Thymus (tissue), 11 donors: Measurements from ENCODE around the gene SLCO6A1. TPM values are rescaled to one million over a fixed set of nuclear protein-coding genes. Genes with fewer than 3 reads are reported as not detected.
"Not testable (repeated sequence)": the region's sequence is repeated elsewhere in the genome, so short reads cannot be mapped to it uniquely, and the experiment has no call there.

Source experiments
- DNase-seq, 9 donors: peaks; one replicate each; pipeline ENCODE4 v3.0.0-alpha.2; 2013; ENCODE audit warnings: low spot score in 9 of 9, low read depth in 6 of 9, missing footprints in 1 of 9
- H3K27ac ChIP-seq, 2 donors: one replicate each; pipeline ENCODE4 v1.5.1; 2013; ENCODE audit warnings: control low read depth in 1 of 2, low read depth in 1 of 2, low read length in 1 of 2, mild to moderate bottlenecking in 1 of 2, moderate library complexity in 1 of 2
- H3K27me3 ChIP-seq, 2 donors: one replicate each; pipeline ENCODE4 v1.5.1; 2013; ENCODE audit warnings: low read length in 1 of 2; ENCODE audit not compliant: control insufficient read depth in 2 of 2, insufficient read depth in 1 of 2
- H3K36me3 ChIP-seq, 2 donors: one replicate each; pipeline ENCODE4 v1.5.1; 2013; ENCODE audit warnings: low read length in 1 of 2, mild to moderate bottlenecking in 1 of 2, moderate library complexity in 1 of 2; ENCODE audit not compliant: control insufficient read depth in 2 of 2, insufficient read depth in 2 of 2
- H3K4me1 ChIP-seq, 2 donors: one replicate each; pipeline ENCODE4 v1.5.1; 2013; ENCODE audit warnings: low read length in 2 of 2; ENCODE audit not compliant: control insufficient read depth in 2 of 2, insufficient read depth in 2 of 2
- H3K4me3 ChIP-seq, 2 donors: one replicate each; pipeline ENCODE4 v1.5.1; 2013; ENCODE audit warnings: low read length in 2 of 2, control low read depth in 1 of 2, mild to moderate bottlenecking in 1 of 2
- H3K9me3 ChIP-seq, 2 donors: one replicate each; pipeline ENCODE4 v1.5.1; 2013; ENCODE audit warnings: low read length in 1 of 2, mild to moderate bottlenecking in 1 of 2; ENCODE audit not compliant: control insufficient read depth in 2 of 2, insufficient read depth in 1 of 2
- WGBS: extraction: QIAGEN DNeasy Blood & Tissue Kit; methylation state at CpG from one replicate; pipeline ENCODE4 v1.1.7; 2013; 5-methylcytosine and 5-hydroxymethylcytosine counted together
- polyA plus RNA-seq: library from polyadenylated mRNA; stranded (reverse); fragments of 200-250 nt; gene quantifications from one replicate; pipeline ENCODE4 v1.2.3, GENCODE V29; 2013
- total RNA-seq: library from RNA; stranded (reverse); fragments of 120-200 nt; gene quantifications from one replicate; pipeline ENCODE4 v1.2.4, GENCODE V29; 2013
- donor health status: healthy.

Gene SLCO6A1
- total and polyA plus RNA-seq, 2 donors: 0.14 to 0.37 TPM

GRCh38 chr5:102491261-102491914 is 7.4 kb downstream of the SLCO6A1 start:
- H3K4me3 ChIP-seq, H3K27ac ChIP-seq, DNase-seq, H3K27me3 ChIP-seq, H3K36me3 ChIP-seq, H3K9me3 ChIP-seq, H3K4me1 ChIP-seq: not testable (repeated sequence)
- WGBS: 96% methylated on average over 35 of the region's 35 CpGs

GRCh38 chr5:102483736-102484135 is 15.1 kb downstream of the SLCO6A1 start:
- no peaks in the 10 kb centered on the region for H3K4me1 ChIP-seq
- H3K4me3 ChIP-seq: no peak overlapping the region
- WGBS: 88% methylated on average over 2 of the region's 2 CpGs
- no peaks in the 10 kb centered on the region for H3K9me3 ChIP-seq
- no peak for DNase-seq
- no peaks in the 10 kb centered on the region for H3K36me3 ChIP-seq
- H3K27me3 ChIP-seq: no peaks in the 10 kb centered on the region
- H3K27ac ChIP-seq: no peak overlapping the region

DNA sequence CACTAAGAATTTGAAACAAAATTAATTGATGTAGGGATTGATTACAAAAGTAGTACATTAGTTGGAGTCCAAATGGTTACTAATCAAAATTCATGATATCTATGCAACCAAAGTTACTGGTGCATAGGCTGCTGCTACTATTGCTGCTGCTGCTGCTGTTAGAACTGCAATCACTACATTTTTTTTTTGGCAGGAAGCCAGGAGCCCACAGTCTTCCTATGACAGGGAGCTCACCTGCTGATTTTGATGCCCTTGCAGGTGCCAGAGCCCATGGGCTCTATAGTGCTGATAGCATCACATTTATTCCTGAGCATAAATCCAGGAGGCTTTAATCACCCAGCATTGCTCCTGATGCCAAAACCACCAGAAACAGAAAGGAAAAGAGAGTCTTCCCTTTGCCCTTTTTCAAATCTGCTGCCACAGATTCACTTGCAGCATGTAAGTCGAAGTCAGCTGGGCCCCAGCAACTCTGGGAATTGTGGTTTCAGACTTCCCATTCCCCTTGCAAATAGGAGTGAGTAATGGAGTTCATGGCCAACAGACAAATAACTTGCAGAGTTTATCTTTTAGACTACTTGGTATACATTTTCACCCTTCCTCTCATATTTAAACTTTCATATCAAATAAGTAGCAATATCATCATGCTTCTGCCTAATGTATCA is 17.6 kb downstream of the SLCO6A1 start:
- Histone ChIP-seq H3K27me3 (no peaks in the 10 kb centered on the region), H3K4me3 (no peak overlapping the region), H3K27ac (no peak overlapping the region), H3K36me3 (no peaks in the 10 kb centered on the region), H3K4me1 (no peaks in the 10 kb centered on the region), H3K9me3 (no peaks in the 10 kb centered on the region)
- no peak for DNase-seq
- WGBS: 41% methylated on average over 1 of the region's 1 CpG

GRCh38 chr5:102453716-102454115 is 45.1 kb downstream of the SLCO6A1 start:
- no peak for DNase-seq
- Histone ChIP-seq H3K4me3 (no peak overlapping the region), H3K36me3 (no peaks in the 10 kb centered on the region), H3K9me3 (peaks cover 0 to 11% of the 10 kb centered on the region in 2 donors), H3K27ac (no peak overlapping the region), H3K4me1 (no peaks in the 10 kb centered on the region), H3K27me3 (no peaks in the 10 kb centered on the region)

GRCh38 chr5:102451082-102451481 is 47.7 kb downstream of the SLCO6A1 start:
- WGBS: 98% methylated on average over 3 of the region's 3 CpGs
- no peaks in the 10 kb centered on the region for H3K36me3 ChIP-seq
- DNase-seq: no peak
- H3K4me1 ChIP-seq: no peaks in the 10 kb centered on the region
- no peak overlapping the region for H3K4me3 ChIP-seq
- H3K27me3 ChIP-seq: no peaks in the 10 kb centered on the region
- H3K9me3 ChIP-seq: peaks cover 0 to 11% of the 10 kb centered on the region in 2 donors
- H3K27ac ChIP-seq: no peak overlapping the region

GRCh38 chr5:102450313-102450990 is 48.3 kb downstream of the SLCO6A1 start:
- Histone ChIP-seq H3K27me3 (no peaks in the 10 kb centered on the region), H3K9me3 (peaks cover 0 to 11% of the 10 kb centered on the region in 2 donors), H3K4me1 (no peaks in the 10 kb centered on the region), H3K4me3 (no peak overlapping the region), H3K27ac (no peak overlapping the region), H3K36me3 (no peaks in the 10 kb centered on the region)
- 96% methylated on average over 5 of the region's 5 CpGs for WGBS
- DNase-seq: no peak

DNA sequence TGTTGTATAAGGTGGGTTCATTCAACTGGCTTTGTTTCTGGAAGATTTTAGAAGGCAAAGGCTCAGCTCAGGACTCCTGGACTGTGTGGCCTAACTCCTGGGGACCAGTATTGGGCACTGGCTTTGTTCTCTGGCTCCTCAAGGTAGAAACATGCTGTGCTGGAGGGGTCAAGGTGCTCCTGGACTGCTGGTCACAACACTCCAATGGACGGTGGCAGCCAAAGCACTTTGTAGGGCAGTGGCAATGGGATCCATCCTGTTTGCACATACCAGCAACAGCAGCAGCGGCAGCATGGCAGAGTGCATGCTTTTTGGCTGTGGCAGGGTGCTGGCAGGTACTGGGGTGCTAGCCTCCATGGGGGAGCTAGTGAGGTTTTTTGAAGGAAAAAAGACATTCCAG is 65.3 kb downstream of the SLCO6A1 start:
- Histone ChIP-seq H3K27ac (no peak overlapping the region), H3K36me3 (no peaks in the 10 kb centered on the region), H3K27me3 (no peaks in the 10 kb centered on the region), H3K4me1 (no peaks in the 10 kb centered on the region), H3K4me3 (no peak overlapping the region), H3K9me3 (no peaks in the 10 kb centered on the region)
- no peak for DNase-seq
- WGBS: 47% methylated on average over 2 of the region's 2 CpGs

- 88% methylated on average over 3 of the region's 3 CpGs for WGBS
- DNase-seq: no peak
- H3K9me3 ChIP-seq: no peaks in the 10 kb centered on the region
- no peaks in the 10 kb centered on the region for H3K27me3 ChIP-seq
- no peak overlapping the region for H3K27ac ChIP-seq
- no peaks in the 10 kb centered on the region for H3K4me1 ChIP-seq
- no peaks in the 10 kb centered on the region for H3K36me3 ChIP-seq
- no peak overlapping the region for H3K4me3 ChIP-seq
These were observed 77.2 kb downstream of the SLCO6A1 start for GRCh38 chr5:102421647-102422046.

GRCh38 chr5:102418531-102418930 is 80.3 kb downstream of the SLCO6A1 start:
- H3K4me1 ChIP-seq: no peaks in the 10 kb centered on the region
- no peaks in the 10 kb centered on the region for H3K36me3 ChIP-seq
- WGBS: 94% methylated on average over 1 of the region's 1 CpG
- H3K27ac ChIP-seq: no peak overlapping the region
- H3K4me3 ChIP-seq: no peak overlapping the region
- no peaks in the 10 kb centered on the region for H3K27me3 ChIP-seq
- H3K9me3 ChIP-seq: no peaks in the 10 kb centered on the region
- DNase-seq: no peak
